HG03565 (cell line): ENCODE data around the gene BTBD9.

Experiments used
- ATAC-seq: cut with Tn5 transposase; IDR thresholded peaks from one replicate; pipeline ENCODE4 v1.9.1; 2021; ENCODE audit warnings: mild to moderate bottlenecking, moderate library complexity; ENCODE audit not compliant: unreplicated experiment

Gene BTBD9

DNA sequence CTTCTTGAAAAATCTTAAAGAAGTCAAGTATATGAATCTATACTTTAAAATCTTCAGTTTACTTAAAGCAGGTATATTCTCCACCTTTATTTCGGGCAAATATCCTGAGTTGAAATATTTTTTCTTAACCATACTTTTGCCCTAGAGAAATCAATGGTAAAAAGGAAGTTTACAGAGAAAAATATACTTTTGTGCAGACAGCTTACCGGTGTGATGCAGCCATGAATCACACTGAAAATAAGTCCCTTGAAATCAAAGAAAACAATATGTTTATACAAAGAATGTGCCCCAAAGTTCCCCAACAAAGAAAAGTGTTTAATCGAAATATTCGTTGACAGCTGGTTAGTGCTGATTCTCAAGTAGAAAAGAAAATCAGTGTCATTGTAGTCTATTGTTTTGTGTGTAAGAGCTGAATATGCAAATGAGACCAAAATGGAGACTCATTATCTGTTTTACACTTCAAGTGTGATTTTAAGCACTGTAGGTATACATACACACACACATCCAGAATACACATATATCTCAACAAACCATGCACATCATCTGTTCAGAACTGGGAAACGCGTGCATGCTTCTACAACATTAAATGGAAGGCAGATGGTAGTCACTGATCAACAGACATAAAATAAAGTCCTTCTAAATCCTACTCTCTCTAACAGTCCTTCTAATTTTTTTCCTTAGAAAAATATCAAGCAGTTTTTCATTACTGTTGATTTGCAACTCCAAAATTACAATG is 73.3 kb downstream of the BTBD9 start:
- no peak for ATAC-seq

GRCh38 chr6:38564301-38564700 is 75.4 kb downstream of the BTBD9 start:
- no peak for ATAC-seq

DNA sequence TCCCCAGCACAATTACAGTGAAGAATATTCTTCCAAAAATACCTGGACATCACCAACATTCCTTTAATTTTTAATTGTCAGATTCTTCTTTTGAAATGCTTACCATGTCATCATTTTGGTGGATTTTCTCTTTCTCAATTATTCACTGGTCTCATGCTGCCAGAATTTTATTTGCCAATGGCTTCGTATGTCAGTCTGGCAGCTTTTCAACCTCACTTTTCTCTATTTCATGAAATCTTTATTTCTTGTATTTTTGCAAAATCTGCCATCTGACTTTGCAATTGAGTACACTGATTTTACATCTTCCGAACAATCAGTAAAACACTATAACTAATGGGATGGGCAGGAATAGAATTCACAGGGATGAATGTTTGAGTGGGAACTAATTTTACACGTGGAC is 84.1 kb downstream of the BTBD9 start:
- no peak for ATAC-seq

DNA sequence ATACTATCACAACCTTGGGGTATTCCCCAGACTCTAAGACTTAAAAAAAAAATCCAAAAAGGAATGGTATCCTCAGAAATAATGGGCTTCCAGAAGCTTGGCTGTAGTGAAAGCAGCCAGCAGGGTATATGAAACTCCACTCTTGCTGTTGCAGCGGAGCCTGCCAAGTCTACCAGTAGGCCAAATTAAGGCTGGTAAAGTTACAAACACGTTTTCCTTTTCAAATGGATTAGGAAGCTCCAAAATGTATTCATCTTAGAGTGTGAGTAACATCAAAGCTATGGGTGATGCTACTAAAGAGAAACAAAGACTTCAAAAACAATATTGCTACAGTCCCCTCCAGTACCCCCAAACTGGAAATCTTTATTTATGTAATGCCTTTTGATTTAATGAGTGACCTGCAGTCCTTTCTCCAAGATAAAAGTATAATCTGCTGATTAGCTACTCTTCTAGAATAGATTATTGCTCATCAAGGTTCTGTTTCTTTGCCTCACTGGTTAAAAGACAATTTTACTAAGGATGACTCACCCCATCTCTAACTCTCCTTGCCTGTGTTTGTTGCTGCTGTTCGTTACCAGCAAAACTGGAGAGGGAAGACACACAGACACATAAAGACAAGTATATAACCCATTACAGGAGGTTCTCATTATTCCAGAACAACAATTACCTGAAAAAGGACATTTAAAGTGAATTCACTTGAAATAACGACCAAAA is 84.9 kb downstream of the BTBD9 start:
- no peak for ATAC-seq

DNA sequence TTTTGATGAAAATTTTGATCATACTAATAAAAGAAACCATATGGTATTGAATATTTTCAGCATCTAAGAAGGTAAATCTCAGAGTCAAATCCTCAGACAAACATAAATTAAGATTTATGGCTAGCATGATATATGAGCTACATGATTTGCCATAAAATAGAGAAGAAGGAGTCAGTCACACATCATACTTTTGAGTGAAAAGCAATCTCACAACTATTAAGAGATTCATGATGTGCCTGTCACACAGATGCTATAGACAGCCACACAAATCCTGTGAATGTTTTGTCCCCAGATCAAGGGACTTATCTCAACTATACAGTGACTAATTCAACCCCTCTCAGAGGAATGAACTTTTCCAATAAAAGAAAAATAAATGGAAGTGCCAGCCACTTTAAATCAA is 85.7 kb downstream of the BTBD9 start:
- no peak for ATAC-seq

DNA sequence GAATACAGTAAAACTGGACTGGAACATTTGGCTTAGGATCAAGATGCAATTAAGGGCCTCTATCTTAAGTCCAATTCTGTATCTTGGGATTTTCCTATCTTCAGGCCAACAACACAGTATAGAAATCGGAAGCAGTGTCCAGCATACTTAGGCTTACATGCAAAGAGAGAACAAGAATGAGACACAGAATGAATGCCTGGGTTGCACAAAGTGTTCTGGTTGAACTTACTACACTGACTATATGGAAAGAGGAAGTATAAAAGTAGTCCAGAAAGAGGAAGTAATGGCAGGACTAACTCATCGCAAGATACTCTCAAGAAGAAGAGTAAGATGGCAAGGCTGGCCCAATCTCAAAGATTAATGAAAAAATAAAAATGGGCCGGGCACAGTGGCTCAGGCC is 87.6 kb downstream of the BTBD9 start:
- ATAC-seq = no peak

DNA sequence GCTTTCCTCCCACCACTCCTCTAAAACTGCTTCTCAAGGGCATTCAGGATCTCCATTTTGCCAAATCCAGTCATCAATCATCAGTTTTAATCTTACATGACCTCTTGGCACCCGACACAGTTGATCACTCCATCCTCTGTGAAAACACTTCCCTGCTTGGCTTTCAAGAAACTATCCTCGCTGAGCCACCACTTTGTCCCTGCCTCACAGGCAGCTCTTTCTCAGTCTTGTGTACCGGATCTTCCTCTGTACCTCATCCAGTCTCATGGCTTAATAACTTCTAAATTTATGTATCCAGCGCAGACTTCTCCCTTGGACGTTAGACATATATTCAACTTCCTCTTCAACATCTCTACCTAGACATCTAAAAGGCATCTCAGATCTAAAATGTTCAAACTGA is 89.9 kb downstream of the BTBD9 start:
- ATAC-seq = no peak

- no peak for ATAC-seq
These were observed 90.5 kb downstream of the BTBD9 start for GRCh38 chr6:38549180-38549579.

GRCh38 chr6:38543022-38543421 is 96.7 kb downstream of the BTBD9 start:
- no peak for ATAC-seq

DNA sequence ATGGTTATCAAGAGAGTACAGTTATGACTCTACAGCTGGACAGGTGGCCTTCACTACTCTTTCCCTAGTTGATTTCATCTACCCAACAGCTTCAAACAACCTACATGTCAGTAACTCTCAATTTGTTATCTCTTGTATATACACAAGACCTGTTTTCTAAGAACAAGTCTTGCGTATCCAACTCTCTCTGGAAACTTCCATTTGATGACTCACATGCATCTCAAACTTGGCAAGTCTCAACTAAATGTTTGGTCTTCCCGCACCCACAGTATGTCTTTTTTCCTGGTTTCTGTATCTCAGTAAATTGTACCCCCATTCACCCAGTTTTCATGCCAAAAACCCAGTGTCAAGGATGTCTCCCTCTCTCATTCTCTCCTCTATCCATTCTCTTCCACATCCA is 97.7 kb downstream of the BTBD9 start:
- ATAC-seq = no peak

GRCh38 chr6:38533064-38533463 is 106.7 kb downstream of the BTBD9 start:
- ATAC-seq = no peak

DNA sequence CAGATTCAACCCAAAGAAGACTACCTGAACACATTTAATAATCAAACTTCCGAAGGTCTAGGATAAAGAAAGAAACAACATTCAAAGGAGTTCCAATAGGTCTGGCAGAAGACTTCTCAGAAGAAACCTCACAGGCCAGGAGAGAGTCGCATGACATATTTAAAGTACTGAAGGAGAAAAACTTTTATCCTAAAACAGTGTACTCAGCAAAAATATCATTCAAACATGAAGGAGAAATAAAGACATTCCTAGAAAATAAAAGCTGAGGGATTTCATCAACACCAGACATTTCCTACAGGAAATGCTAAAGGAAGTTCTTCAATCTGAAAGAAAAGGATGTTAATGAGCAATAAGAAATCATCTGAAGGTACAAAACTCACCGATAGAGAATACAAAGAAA is 108.6 kb downstream of the BTBD9 start:
- no peak for ATAC-seq

GRCh38 chr6:38528196-38528965 is 111.3 kb downstream of the BTBD9 start:
- ATAC-seq = no peak

- no peak for ATAC-seq
These were observed 112.4 kb downstream of the BTBD9 start for GRCh38 chr6:38527371-38527770.

DNA sequence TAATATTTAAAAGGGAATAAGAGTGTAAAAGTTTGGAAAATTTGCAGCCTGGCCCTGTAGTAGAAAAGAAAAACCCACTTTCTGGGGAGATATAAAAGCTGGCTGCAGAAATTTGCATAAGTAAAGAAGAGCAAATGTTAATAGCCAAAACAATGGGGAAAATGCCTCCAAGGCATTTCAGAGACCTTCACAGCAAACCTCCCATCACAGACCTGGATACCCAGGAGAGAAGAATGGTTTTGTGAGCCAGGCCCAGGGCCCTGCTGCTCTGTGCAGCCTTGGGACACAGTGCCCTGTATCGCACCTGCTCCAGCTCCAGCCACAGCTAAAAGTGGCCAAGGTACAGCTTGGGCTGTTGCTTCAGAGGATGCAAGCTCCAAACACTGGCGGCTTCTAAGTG is 113.8 kb downstream of the BTBD9 start:
- no peak for ATAC-seq

- ATAC-seq = no peak
These were observed 115.1 kb downstream of the BTBD9 start for GRCh38 chr6:38524436-38525145.

GRCh38 chr6:38522322-38522721 is 117.4 kb downstream of the BTBD9 start:
- ATAC-seq = no peak

- ATAC-seq = no peak
These were observed 121.0 kb downstream of the BTBD9 start for GRCh38 chr6:38518511-38519304.

DNA sequence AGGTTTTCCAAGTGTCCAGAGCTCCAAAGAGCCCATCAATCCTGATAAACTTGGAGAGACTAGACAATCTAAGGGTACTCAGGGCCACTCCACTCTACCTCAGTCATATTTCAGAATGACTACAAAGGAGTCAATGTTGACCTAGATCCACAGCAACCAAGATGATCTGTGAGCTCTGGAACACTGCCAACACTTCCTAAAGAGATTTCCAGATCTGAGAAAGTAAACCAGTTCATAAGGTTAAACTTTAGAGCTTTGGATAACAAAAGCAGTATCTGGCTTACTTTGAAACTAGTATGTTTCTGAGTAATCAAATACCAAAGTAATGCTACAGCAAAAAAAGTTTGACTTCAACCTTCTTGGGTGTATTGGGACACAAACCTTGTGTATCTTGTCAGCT is 122.7 kb downstream of the BTBD9 start:
- ATAC-seq = no peak

- ATAC-seq = no peak
These were observed 125.3 kb downstream of the BTBD9 start for GRCh38 chr6:38514399-38514798.
